SU-DHL-6 (cell line): ENCODE results near the gene C1orf35.

Experiments
- H2AFZ ChIP-seq: fragments of 200-600 bp; sonication (generic); 2 replicates; pipeline ENCODE4 v1.6.1; 2014; ENCODE audit warnings: low read depth, mild to moderate bottlenecking, moderate library complexity, mixed read lengths, antibody characterized with exemption, low read length; ENCODE audit not compliant: severe bottlenecking
- H3F3A ChIP-seq: fragments of 200-600 bp; shearing (Covaris generic); 2 replicates; pipeline ENCODE4 v1.6.0; 2016; ENCODE audit warnings: antibody characterized with exemption, mild to moderate bottlenecking; ENCODE audit not compliant: insufficient read depth
- H3K27ac ChIP-seq: fragments of 200-600 bp; sonication (generic); 2 replicates; pipeline ENCODE4 v1.5.1; 2016; ENCODE audit warnings: low read depth, mild to moderate bottlenecking, low read length, moderate library complexity, mixed read lengths
- H3K27me3 ChIP-seq: fragments of 200-600 bp; sonication (generic), shearing (Covaris generic); 2 replicates; pipeline ENCODE4 v1.6.0; 2014; ENCODE audit warnings: mild to moderate bottlenecking, low read length
- H3K36me3 ChIP-seq: fragments of 200-600 bp; sonication (generic); 2 replicates; pipeline ENCODE4 v1.6.1; 2014; ENCODE audit warnings: mild to moderate bottlenecking, low read length, mixed read lengths
- H3K4me2 ChIP-seq: fragments of 300-600, 200-600 bp; shearing (Covaris generic), sonication (generic); 2 replicates; pipeline ENCODE4 v1.6.0; 2014; ENCODE audit warnings: low read length, low read depth, mild to moderate bottlenecking; ENCODE audit not compliant: poor library complexity, severe bottlenecking
- H3K4me3 ChIP-seq: fragments of 200-600 bp; sonication (generic); 2 replicates; pipeline ENCODE4 v1.5.1; 2014; ENCODE audit warnings: antibody characterized with exemption, low read length, mild to moderate bottlenecking, mixed read lengths; ENCODE audit not compliant: insufficient read depth, poor library complexity, severe bottlenecking
- H3K79me2 ChIP-seq: fragments of 200-600 bp; sonication (generic); 2 replicates; pipeline ENCODE4 v1.6.1; 2014; ENCODE audit warnings: mild to moderate bottlenecking, low read length, moderate library complexity; ENCODE audit not compliant: insufficient read depth
- H3K9ac ChIP-seq: fragments of 200-600 bp; sonication (generic); 2 replicates; pipeline ENCODE4 v1.7.0; 2014; ENCODE audit warnings: mild to moderate bottlenecking, low read length
- H3K9me2 ChIP-seq: fragments of 200-600 bp; sonication (generic); replicated peaks from 2 replicates; pipeline ENCODE4 v1.6.1; 2014; ENCODE audit warnings: low read length; ENCODE audit not compliant: insufficient read depth
- H3K9me3 ChIP-seq: fragments of 200-600 bp; sonication (generic); 2 replicates; pipeline ENCODE4 v1.6.1; 2014; ENCODE audit warnings: low read length, mixed read lengths; ENCODE audit not compliant: insufficient read depth
- H4K20me1 ChIP-seq: fragments of 200-600 bp; sonication (generic); 2 replicates; pipeline ENCODE4 v1.6.1; 2014; ENCODE audit warnings: low read depth, mild to moderate bottlenecking, antibody characterized with exemption, low read length, moderate library complexity, mixed read lengths
- CTCF ChIP-seq: fragments of 200-600 bp; sonication (generic); IDR thresholded peaks from one replicate; pipeline ENCODE4 v1.5.1; 2017; ENCODE audit warnings: antibody characterized with exemption, mild to moderate bottlenecking, low read length, moderate library complexity; ENCODE audit not compliant: insufficient read depth, poor library complexity, severe bottlenecking
- EZH2phosphoT487 ChIP-seq: fragments of 200-600 bp; sonication (generic), shearing (Covaris generic); conservative IDR thresholded peaks from 2 replicates; pipeline ENCODE4 v1.6.1; 2018; ENCODE audit warnings: mild to moderate bottlenecking, antibody characterized with exemption, low read length, moderate library complexity, mixed read lengths

Gene C1orf35

GRCh38 chr1:228079601-228080263, 23.4 kb downstream of the C1orf35 start:
- Histone ChIP-seq H3K36me3 (no peaks in the 10 kb centered on the region), H3F3A (no peaks in the 10 kb centered on the region), H3K27me3 (no peaks in the 10 kb centered on the region), H3K4me3 (no peak overlapping the region), H3K79me2 (peaks cover 44% of the 10 kb centered on the region), H3K9me3 (no peaks in the 10 kb centered on the region), H3K27ac (no peak overlapping the region), H4K20me1 (peaks cover 11% of the 10 kb centered on the region; the same call in 1 of the 2 replicates), H3K4me2 (no peak overlapping the region), H2AFZ (no peak overlapping the region), H3K9ac (no peak overlapping the region), H3K9me2 (no peaks in the 10 kb centered on the region)
- TF ChIP-seq EZH2phosphoT487, result no peak
- TF ChIP-seq CTCF, result no peak

GRCh38 chr1:228079013-228079412, 24.1 kb downstream of the C1orf35 start:
- Histone ChIP-seq H3K9me3 (no peaks in the 10 kb centered on the region), H4K20me1 (peaks cover 4% of the 10 kb centered on the region; the same call in 1 of the 2 replicates), H3K9ac (no peak overlapping the region), H3K27me3 (no peaks in the 10 kb centered on the region), H3F3A (no peaks in the 10 kb centered on the region), H2AFZ (no peak overlapping the region), H3K9me2 (no peaks in the 10 kb centered on the region), H3K36me3 (no peaks in the 10 kb centered on the region), H3K27ac (no peak overlapping the region), H3K4me2 (no peak overlapping the region), H3K79me2 (peaks cover 37% of the 10 kb centered on the region), H3K4me3 (no peak overlapping the region)
- TF ChIP-seq CTCF, result no peak
- TF ChIP-seq EZH2phosphoT487, result no peak

GRCh38 chr1:228077565-228078330, 25.4 kb downstream of the C1orf35 start:
- Histone ChIP-seq H3K36me3 (no peaks in the 10 kb centered on the region), H2AFZ (no peak overlapping the region), H3K4me2 (no peak overlapping the region), H3K9me2 (no peaks in the 10 kb centered on the region), H3K27ac (no peak overlapping the region), H3K9ac (no peak overlapping the region), H3K79me2 (peaks cover 24% of the 10 kb centered on the region), H3K27me3 (no peaks in the 10 kb centered on the region), H3K4me3 (no peak overlapping the region), H3F3A (no peaks in the 10 kb centered on the region), H3K9me3 (no peaks in the 10 kb centered on the region), H4K20me1 (no peaks in the 10 kb centered on the region)
- no peak for TF ChIP-seq EZH2phosphoT487
- TF ChIP-seq CTCF, result no peak
